Testis (tissue), 2 donors: ENCODE data around the gene HOXB3.

Source experiments
- CTCF ChIP-seq, 3 experiments: fragments of 450-650 bp in 2 of 3; fragments of 200-600 bp in 1 of 3; sonication (generic) in 1 of 3; IDR thresholded peaks; one replicate each; pipeline ENCODE4 v1.5.1; 2016 to 2019; ENCODE audit warnings: antibody characterized with exemption in 3 of 3, mild to moderate bottlenecking in 2 of 3, moderate library complexity in 1 of 3
- POLR2A ChIP-seq: fragments of 450-650 bp; IDR thresholded peaks from one replicate; pipeline ENCODE4 v1.6.1; 2017; ENCODE audit warnings: antibody characterized with exemption, mild to moderate bottlenecking, moderate library complexity

GRCh38 chr17:48549914-48550501, 40.0 kb downstream of the HOXB3 start:
- TF ChIP-seq CTCF (IDR thresholded peaks at IDR 0.05) (no peak), POLR2A (no peak)
